ENCODE results near the gene EML4.
"Not testable (repeated sequence)": the region's sequence is repeated elsewhere in the genome, so short reads cannot be mapped to it uniquely, and the experiment has no call there.

Gene EML4

DNA sequence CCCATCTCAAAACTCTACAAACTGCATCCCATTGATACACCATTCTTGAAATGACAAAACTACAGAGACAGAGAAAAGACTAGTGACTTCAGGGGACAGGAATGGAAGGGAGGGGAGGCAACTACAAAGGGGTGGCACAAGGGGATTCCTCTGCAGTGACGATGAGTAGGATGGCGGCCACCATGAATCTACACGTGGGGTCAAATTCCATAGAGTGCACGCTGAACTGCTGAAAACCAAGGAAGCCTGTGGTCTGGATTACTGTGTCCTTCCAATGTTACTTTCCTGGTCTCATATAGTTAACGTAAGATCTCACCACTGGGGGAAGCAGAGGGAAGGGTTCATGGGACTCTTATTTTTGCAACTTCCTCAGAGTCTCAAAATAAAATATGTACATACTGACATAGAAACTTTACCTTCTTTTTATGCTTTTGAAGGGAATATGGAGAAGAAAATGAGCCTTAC lies 168.2 kb downstream of the EML4 start:
- no peak for DNase-seq

- DNase-seq, result no peak
Measured at GRCh38 chr2:42337846-42338566, 168.9 kb downstream of the EML4 start.

DNA sequence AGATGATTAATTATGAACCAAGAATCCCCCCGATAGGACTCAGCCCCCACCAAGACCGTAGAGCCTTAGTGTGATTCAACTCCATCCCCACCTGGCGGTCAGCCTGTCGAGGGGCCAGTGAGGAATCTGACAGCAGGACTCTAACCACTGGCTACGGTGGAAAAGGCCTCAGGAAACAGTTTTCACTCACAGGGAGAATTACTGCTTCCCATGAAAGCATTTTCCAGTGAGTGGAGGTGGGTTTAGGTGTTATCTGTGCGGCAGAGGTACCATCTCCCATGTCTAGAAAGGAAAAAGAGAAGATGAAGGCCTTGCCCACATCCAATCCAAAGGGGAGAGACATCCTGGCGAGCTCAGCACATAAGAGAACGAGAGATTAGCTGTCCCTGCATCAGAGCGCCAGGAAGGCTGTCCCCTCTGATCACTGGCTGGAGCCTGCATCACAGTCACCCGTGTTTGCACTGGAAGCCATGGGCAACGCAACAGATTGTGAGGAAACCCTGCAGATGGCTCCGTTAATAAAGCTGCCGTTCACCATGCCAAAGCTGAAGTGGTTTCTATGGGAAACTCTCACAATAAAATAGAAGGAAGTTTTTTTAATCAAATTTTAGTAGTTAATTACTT lies 169.5 kb downstream of the EML4 start:
- no peak for DNase-seq

DNA sequence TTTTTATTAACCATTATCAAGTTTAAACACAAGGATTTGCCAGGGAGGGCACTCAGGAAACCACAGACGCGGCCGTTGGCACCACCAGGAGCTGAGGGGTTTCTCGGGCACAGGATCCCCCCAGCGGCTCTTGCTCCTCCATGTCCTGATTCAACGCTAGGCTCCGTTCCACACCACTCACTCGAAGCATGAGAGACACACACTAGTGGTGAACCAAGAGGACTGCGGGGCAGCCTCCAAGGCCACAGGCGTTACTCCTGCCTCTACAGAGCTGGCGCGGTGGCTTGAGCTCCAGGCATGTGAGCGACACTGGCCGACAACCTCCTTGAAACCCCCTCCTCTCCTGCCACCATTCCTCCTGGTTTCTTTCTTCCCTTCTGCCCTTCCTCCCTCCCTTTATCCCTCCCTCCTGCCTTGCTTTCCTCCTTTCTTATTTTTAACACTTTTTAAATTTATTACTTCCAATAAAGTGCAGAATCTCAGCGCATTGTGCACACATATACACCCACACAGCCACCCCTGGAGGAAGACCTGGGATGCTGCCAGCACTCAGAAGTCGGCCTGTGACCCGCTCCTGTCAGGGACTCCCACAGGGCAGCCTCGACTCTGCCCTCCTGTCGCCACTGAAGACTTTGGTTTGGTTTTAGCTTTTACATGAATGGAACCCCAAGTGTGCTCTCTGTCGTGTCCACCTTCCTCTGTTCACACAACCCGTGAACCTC lies 170.2 kb downstream of the EML4 start:
- DNase-seq, result no peak

- no peak for DNase-seq
Measured at GRCh38 chr2:42340045-42340937, 171.1 kb downstream of the EML4 start.

GRCh38 chr2:42340938-42341636 lies 171.9 kb downstream of the EML4 start:
- DNase-seq, result no peak

- no peak for DNase-seq
Measured at GRCh38 chr2:42342061-42342794, 173.1 kb downstream of the EML4 start.

DNA sequence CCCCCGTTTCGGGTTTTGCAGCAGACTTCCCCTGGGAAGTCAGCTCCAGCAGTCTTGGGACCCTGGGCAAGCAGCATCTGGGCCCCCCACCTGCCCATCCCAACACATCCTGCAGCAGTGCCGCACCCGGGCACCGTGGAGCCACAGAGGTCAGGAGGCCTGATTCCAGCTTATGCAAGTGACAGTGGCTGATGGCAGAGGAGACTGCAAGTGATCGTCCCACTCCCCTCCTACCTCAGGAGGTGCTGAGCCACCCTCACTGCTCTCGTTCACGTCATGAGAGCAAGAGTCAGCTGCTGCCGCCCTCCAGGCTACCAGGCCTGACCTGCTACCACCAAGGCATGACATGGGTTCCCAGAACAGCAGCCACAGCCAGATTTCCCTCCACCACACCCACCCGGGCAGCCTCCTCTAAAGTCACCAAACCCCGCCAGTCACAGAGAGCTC lies 173.7 kb downstream of the EML4 start:
- no peak for DNase-seq

DNA sequence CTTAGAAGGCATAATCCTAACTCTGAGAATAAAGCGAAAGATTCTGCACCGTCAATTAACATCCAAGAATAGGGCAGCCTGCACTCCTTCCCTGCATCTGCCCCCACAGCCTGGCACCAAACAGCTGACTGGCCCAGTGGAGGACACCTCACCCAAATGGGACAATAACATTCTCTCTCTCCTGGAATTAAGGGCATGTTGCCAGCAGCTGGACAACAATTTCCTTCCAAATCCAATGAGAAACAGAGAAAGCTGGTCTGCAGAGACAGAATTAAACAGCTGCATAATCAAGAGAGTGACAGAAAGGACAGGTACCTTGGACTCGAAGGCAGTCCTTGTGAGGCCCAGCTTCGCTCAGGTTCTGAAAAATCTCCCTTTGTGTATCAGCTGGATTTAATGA lies 176.8 kb downstream of the EML4 start:
- DNase-seq, result no peak

DNA sequence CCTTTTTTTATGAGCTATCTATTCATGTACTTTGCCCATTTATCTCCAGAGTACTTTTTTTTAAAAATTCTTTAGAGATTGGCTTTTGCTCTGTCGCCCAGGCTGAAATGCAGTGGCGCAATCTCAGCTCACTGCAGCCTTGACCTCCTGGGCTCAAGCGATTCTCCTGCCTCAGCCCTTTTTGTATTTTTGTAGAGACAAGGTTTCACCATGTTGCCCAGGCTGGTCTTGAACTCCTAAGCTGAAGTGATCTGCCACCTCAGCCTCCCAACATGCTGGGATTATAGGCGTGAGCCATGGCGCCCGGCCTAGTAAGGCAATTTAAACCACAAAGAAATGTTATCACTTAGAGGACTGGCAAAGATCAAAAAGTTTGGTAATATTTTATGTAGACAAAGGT lies 177.7 kb downstream of the EML4 start:
- not testable (repeated sequence) for DNase-seq

GRCh38 chr2:42347518-42347917 lies 178.4 kb downstream of the EML4 start:
- DNase-seq, result not testable (repeated sequence)

GRCh38 chr2:42348113-42348805 lies 179.1 kb downstream of the EML4 start:
- no peak for DNase-seq

DNA sequence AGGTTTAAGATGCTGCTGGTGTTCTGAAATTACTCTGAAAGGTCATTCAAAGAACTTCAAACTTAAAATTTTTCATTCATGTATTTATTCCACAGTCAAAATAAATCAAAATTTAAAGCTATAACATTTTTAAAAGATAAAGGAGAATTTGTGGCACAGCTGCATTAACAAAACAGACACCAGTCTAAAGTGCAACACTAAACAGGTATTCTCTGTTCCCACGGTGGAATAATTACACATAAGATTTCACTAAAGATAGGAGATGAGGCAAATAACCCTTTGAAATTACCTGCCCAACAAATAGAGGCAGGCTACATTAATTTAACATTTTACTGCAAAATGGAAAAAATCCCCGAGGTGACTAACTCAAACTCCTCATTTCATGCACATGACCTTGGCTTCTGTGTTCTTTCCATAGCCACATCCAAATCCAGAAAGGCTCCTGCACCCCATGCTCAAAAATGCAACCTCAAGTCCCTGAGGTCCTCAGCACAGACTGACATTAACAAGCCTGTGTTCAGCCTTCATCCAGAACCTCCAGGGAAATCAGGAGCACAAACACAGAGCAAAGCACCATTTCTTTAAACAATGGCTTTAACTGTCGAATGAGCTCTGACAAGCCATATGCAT lies 181.4 kb downstream of the EML4 start:
- DNase-seq, result no peak

DNA sequence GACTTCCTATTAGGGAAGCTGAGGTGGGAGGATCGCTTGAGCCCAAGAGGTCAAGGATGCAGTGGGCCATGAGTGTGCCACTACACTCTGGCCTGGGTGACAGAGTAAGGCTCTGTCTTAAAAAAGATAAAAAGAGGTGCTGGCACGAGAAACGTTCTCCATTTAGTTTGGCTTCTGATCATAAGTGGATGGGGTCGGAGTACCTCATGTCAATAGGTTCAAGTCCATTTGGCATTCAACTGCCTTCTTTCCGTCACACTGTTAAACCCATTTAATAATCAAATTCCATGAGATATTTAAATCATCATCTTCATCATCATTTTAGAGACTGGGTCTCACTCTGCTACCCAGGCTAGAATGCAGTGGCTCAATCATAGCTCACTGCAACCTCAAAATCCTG lies 182.7 kb downstream of the EML4 start:
- DNase-seq, result no peak

DNA sequence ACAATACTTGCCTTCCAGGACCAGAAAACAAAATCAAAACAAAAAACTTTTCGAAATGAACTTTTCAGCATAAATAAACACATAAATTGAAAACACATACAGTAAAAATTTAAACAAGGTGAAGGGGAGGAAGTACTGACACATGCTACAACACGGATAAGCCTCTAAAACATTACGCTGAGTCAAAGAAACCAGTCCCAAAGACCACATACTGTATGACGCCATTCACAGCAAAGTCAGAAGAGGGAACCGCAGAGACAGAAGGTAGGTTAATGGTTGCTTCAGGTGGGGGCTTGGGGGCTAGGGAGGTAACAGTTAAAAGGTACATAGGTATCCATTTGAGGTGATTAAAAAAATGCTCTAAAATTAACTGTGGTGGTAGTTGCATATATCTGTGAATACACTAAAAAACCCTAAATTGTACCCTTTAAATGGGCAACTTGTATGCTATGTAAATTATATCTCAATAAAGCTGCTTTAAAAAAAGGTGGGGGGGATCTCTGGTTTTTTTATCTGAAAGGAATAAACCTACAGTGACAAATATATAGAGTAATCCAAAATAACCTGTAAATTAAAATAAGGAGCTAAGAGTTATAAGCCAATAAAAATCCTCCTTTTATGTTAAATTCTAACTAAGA lies 184.8 kb downstream of the EML4 start:
- no peak for DNase-seq

DNA sequence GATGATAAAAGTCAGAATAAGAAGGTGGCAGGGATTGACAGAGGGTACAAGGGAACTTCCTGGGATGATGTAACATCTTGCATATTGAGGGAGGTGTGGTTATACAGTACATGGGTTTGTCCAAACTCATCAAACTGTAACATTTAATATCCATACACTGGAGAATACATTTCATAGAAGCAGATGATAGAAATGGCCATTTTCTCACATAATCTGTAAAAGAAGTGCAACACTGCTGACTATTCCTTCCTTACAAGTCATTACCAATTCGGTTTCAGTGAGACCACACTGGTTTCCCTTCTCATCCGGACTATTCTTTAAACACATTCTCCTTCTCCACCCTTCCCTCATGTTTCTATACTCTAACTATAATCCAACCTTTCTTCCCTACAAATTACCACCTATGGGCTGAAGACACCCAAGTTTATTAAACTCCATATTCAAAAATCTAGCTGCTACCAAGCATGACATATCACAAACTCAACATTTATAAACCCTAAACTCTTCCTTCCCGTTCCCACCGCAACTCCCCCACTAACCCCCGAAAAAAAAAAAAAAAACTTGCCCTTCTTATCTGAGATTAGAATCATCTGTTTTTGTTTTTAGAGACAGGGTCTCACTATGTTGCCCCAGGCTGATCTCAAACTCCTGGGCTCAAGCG lies 190.3 kb downstream of the EML4 start:
- DNase-seq, result no peak

- DNase-seq, result no peak
Measured at GRCh38 chr2:42359965-42360483, 190.9 kb downstream of the EML4 start.

GRCh38 chr2:42360493-42360889 lies 191.3 kb downstream of the EML4 start:
- no peak for DNase-seq
